HG02970 (cell line): Measurements from ENCODE around the gene GUCA1A.

ENCODE experiments used
- ATAC-seq: cut with Tn5 transposase; IDR thresholded peaks from one replicate; pipeline ENCODE4 v1.9.1; 2021; ENCODE audit warnings: mild to moderate bottlenecking, moderate library complexity, moderate number of reproducible peaks; ENCODE audit not compliant: unreplicated experiment, low FRiP score

Gene GUCA1A

GRCh38 chr6:42173101-42173500 lies at the start of gene GUCA1A:
Gene GUCA1A, plus strand, starts transcription at chr6:42173364. Its CDS starts 250 bp downstream, at chr6:42173614.
- no peak for ATAC-seq

DNA sequence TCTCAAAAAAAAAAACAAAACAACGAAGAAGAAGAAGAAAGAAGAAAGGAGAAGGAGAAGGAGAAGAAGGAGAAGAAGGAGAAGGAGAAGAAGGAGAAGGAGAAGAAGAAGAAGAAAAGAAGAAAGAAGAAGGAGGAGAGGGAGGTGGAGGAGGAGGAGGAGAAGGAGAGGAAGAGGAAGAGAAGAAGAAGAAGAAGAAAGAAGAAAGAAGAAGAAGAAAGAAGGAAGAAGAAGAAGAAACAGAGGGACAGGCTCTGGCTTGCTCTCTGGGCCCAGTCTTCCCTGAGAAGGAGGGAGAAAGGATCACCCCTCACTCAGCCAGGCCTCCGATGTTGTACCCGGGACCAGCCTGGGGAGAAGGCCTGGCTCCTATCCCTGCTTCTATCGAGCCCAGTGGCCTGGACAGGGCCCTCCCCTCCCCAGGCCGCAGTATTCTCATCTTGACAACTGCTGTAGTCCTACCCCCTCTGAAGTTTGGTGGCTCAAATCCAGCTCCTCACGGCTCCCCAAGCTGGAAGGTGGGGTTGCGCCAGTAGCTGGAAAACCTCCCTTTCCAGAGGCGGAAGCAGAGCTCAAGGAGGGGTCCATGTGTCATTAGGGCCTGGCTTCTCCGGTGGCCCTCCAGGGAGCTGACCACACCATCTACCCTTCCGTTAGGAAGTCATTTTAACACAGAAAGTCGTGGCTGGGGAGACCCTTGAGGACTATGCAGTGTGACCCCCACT lies 49.6 kb upstream of the GUCA1A start:
- no peak for ATAC-seq

DNA sequence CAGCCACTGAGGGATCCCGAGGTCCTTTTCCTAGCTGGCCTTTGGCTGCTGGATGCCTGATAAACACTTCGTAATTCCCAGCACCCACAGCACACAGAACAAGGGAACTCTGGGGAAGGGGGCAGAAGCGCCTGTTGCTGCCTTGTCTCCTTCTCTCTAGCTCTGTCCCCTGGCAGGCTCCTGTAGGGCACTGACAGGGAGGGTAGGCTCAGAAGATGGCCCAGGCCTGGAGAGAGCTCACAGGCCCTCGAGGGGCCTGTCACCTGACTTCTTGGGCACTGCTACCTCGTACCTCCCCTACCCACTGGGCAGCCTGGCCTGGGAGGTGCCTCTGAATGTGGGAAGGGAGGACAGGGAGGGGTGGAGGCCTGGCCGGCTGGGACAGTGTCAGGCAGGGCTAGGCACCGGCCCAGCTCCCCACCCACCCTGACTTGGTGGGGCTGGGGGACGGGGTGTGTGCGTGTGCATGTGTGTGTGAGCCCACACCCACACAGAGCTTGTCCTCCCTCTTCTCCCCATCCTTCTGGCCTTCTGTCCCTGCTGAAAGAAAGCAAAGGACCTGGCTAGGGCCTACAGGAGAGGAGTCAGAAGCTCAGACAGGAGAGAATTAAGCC lies 48.8 kb upstream of the GUCA1A start:
- no peak for ATAC-seq

DNA sequence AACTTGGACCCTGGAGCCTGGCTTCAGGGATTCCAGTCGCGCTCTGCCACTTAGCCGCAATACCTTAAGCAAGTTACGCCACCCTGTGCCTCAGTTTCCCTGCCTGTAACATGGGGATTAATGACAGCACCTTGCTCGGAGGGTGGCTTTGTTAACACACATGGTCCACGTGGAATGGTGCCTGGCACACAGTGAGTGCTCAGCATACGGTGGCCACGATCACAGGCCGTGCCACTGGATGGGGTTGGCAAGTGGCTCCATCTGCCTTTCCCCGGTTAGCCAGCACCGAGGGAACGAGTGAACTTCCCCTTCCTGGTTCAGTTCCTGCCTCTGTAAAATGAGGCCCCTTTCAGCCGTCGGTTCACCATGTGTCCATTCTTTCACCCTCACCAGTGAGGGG lies 47.9 kb upstream of the GUCA1A start:
- no peak for ATAC-seq

DNA sequence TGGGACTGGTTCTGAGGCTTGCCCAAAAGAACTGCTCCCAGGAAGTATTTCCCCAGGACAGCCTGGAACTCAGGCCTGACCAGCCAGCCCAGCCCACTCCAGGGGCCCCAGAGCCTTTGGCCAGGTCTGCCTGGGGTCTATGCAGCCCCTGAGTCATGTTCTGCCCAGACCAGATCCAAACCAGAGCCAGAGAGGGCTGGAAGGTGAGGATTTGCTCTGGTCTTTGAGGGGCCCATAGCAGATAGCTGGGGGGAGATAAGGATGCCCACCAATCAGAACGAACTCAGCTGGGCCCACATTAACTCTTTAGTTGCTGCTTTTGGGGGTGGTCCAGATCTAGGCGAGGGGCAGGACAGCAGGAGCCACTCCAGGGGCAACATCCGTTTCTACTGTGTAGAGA lies 47.5 kb upstream of the GUCA1A start:
- no peak for ATAC-seq

GRCh38 chr6:42128460-42129359 lies 44.5 kb upstream of the GUCA1A start:
- ATAC-seq, result no peak

- ATAC-seq, result no peak
These were observed 43.8 kb upstream of the GUCA1A start for GRCh38 chr6:42129360-42129676.

DNA sequence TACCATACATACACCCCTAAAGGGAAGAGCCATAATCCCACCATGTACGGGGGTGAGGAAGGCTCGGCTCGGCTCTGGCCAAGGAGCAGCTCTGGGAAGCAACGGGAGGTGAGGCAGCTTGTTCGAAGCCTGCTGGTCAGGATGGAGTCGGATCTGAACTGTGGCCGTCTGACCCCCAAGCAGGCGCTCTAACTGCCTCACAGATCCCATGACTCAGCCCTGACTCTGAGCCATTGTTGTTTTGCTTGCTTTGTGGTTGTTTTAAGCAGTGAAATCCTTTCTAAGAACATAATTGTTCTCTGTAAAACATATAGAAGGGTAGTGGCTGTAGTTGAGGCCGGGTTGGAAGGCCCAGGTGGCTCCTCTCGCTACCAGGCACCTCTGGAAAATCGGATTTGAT lies 41.6 kb upstream of the GUCA1A start:
- no peak for ATAC-seq

DNA sequence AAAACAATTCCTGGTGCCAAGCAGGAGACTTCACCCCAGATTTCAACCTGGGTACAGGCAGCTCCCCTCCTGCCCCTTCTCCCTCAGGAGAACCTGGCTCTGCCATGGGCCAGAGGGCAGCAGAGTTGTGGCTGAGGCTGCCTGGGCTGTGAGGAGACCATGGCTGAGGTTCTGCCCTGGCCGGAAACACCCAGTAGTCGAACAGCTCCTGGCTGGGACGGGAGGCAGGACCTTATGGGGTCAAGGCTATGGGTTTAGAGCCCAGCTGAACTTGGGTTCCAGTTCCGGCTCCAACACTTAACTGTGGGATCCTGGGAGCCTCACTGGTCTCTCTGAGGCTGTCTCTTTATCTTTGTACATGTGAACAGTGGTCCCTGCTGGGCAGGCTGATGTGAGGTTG lies 39.2 kb upstream of the GUCA1A start:
- no peak for ATAC-seq

GRCh38 chr6:42135161-42135560 lies 38.0 kb upstream of the GUCA1A start:
- no peak for ATAC-seq

- ATAC-seq, result no peak
These were observed 37.4 kb upstream of the GUCA1A start for GRCh38 chr6:42135722-42136121.

GRCh38 chr6:42136508-42137193 lies 36.5 kb upstream of the GUCA1A start:
- ATAC-seq, result no peak

- no peak for ATAC-seq
These were observed 35.9 kb upstream of the GUCA1A start for GRCh38 chr6:42137194-42137753.

DNA sequence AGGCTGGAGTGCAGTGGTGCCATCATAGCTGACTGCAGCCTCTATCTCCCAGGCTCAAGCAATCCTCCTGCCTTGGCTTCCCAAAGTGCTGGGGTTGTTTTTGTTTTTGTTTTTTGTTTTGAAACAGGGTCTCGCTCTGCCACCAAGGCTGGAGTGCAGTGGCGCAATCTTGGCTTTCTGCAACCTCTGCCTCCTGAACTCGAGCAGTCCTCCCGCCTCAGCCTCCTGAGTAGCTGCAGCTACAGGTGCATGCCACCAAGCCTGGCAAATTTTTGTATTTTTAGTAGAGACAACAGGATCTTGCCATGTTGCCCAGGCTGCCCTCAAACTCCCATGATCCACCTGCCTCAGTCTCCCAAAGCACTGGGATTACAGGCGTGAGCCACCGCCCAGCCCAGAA lies 35.0 kb upstream of the GUCA1A start:
- ATAC-seq, result no peak

DNA sequence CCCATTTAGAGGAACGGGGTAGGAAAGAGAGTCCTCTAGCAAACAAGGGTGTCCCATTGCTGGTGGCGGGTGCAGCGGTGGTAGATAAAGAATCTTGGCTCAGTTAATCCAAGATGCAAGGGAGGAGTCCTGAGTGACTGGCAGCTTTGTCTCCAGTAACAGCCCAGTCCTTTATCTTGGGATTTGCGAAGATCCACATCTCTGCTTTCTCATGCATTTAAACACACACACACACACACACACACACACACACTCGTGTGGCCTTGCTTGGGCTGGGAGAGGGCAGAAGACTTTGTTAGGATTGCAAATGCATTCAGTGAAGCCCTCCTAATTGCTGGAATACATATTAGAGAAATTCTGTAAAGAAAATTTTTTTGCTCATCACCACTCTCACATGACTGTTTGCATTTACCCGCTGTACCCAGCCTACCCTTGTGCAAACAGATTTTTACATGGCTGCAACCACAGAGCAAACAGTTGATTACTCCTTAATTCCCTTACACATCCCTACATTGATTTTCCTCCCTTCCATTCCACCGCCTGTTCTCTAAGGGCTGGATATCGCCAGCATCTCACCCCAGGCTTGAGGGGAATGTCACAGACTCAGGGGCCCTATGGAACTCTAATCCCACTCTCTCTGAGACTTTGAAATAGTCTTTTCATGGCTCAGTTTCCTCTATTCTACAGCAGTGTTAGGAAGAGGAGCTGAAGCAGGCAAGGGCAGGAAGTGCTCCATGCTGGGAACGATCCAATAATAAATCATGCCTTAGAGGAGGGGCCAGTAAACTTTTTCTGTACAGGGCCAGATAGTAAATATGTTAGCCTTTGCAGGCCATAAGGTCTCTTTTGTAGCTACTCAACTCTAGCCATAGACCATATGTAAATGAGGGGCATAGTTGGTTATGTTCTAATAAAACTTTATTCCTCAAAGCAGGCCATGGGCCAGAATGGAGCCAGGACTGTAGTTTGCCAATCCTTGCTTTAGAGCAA lies 34.2 kb upstream of the GUCA1A start:
- ATAC-seq, result no peak

- ATAC-seq, result no peak
These were observed 33.1 kb upstream of the GUCA1A start for GRCh38 chr6:42140032-42140431.

DNA sequence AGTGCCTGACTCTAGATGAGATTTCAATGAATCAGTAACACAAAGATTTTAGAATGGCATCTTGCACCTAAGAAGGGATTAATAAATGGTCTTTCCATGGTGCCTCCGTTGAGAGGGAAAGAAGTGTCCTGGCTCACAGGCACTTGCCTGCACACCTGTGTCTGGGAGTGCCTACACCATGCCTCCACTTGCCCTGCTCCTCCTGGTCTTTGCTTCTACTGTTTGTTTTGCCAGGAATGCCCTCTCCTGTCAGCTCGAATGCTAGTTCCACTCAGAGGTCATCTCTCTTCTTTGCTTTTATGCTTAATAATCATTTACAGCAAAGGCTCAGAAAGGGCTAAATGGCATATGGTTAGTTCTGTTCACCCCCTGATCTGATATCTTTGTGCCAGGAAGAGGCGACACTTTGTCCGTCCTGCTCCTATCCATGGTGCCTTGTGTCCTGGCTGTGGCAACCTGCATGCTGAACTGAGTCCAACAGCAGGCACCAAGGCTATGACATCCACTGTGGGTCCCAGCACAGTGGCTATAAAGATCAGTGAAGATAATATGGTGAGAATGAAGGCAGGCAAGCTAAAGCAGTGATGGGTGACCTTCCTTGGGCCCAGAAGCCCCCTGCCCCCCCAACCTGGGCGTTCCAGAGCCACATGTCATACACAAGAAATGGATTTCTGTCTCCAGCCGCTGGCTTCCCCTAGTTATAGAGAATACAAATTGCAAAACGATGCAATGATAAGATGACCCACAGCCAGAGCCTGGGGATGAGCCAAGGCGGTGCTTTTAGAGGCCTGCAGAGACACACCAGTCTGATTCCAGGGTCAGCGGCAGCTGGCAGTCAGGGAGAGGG lies 32.2 kb upstream of the GUCA1A start:
- ATAC-seq, result no peak

DNA sequence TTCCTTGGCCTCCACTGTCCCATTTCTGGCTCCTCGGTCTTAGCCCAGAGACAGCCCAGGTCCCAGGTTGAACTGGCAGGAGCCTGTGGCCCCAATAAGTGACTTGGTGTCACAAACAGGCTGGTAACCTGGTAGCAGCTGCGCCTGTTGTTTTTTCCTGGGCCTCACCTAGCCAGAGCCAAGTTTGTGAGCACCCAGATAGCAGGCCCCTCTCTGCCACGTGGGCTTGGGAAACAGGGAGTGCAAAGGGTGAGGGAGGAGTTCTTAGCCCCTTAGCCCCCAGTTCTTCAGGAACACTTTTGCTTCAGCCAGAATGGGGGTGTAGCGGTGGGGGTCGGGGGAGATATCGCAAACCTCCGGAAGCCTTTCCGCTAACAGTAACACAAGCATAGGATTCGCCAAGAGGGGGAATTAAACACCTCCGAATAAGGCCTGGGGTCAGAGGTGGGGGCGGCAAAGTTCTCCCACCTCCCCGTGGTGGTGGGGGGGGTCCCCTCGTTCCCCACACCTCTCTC lies 31.5 kb upstream of the GUCA1A start:
- no peak for ATAC-seq
